ENCODE data around the gene KLHL29.

DNA sequence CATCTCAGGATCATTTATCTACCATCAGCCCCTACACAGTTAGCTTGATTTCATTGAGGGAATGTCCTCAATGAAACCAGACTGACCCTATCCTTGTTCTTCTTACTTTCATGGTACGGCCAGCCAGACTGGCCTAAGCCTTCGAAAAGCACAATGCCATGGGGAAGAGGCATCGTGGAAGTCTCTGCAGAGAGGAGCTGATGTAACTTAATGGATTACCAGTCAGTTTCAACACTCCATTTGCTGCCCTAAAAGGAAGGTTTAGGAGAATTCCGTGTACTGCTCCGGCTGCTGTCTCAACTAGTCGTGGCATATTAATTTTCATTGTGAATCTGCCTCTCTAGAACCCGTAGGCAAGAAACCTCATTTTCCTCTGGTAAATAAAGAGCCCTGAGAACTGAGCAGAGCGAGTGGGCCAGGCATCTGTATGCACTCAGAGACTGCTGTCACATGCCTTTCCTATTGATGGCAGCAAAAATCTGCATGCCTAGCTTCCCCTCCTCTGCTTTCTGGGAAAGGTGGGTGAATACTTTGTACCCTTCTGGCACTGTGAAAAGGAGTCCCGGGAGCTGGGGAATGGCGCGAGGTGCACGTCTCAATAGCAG, 184.9 kb downstream of the KLHL29 start:
- TF ChIP-seq, protein P1, sequence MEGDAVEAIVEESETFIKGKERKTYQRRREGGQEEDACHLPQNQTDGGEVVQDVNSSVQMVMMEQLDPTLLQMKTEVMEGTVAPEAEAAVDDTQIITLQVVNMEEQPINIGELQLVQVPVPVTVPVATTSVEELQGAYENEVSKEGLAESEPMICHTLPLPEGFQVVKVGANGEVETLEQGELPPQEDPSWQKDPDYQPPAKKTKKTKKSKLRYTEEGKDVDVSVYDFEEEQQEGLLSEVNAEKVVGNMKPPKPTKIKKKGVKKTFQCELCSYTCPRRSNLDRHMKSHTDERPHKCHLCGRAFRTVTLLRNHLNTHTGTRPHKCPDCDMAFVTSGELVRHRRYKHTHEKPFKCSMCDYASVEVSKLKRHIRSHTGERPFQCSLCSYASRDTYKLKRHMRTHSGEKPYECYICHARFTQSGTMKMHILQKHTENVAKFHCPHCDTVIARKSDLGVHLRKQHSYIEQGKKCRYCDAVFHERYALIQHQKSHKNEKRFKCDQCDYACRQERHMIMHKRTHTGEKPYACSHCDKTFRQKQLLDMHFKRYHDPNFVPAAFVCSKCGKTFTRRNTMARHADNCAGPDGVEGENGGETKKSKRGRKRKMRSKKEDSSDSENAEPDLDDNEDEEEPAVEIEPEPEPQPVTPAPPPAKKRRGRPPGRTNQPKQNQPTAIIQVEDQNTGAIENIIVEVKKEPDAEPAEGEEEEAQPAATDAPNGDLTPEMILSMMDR (IDR thresholded peaks at IDR 0.05; ENCODE audit: insufficient read depth, low read depth, low read length): no peak
- no peak for TF ChIP-seq EZH2 (IDR thresholded peaks at IDR 0.05; ENCODE audit: insufficient read depth, low read length)
